Astrocyte (in vitro differentiated cells and primary cell): ENCODE results near the gene HMMR. TPM values are rescaled to one million over a fixed set of nuclear protein-coding genes. Genes with fewer than 3 reads are reported as not detected.
A peak's percentile ranks its signal among the peaks of the same experiment; 100 is the strongest.

Experiments used
- DNase-seq: peaks from one replicate; pipeline ENCODE4 v3.0.0-alpha.2; 2010; ENCODE audit warnings: low read depth
- FAIRE-seq: peaks from 2 replicates; lab custom pipeline; 2011; peaks lifted over from hg19 to GRCh38; lab: Jason Lieb, UNC
- H2AFZ ChIP-seq: 2 replicates; pipeline ENCODE4 v1.6.0; 2012; ENCODE audit warnings: low read depth, low read length, inconsistent platforms
- H3K27ac ChIP-seq: 2 replicates; pipeline ENCODE4 v1.5.1; 2011; ENCODE audit warnings: low read depth, low read length, inconsistent platforms
- H3K27me3 ChIP-seq: 2 replicates; pipeline ENCODE4 v1.6.0; 2011; ENCODE audit warnings: low read length, inconsistent platforms; ENCODE audit not compliant: insufficient read depth
- H3K36me3 ChIP-seq: 2 replicates; pipeline ENCODE4 v1.5.1; 2011; ENCODE audit warnings: low read length, inconsistent platforms; ENCODE audit not compliant: insufficient read depth
- H3K4me1 ChIP-seq: 2 replicates; pipeline ENCODE4 v1.5.1; 2011; ENCODE audit warnings: low read length, inconsistent platforms; ENCODE audit not compliant: insufficient read depth
- H3K4me2 ChIP-seq: 2 replicates; pipeline ENCODE4 v1.6.0; 2012; ENCODE audit warnings: low read length, inconsistent platforms
- H3K4me3 ChIP-seq: 2 replicates; pipeline ENCODE4 v1.5.1; 2011; ENCODE audit warnings: low read depth, mild to moderate bottlenecking, low read length, inconsistent platforms; ENCODE audit not compliant: insufficient read depth
- H3K79me2 ChIP-seq: 2 replicates; pipeline ENCODE4 v1.6.0; 2012; ENCODE audit warnings: mild to moderate bottlenecking, low read length, inconsistent platforms; ENCODE audit not compliant: insufficient read depth
- H3K9ac ChIP-seq: 2 replicates; pipeline ENCODE4 v1.6.0; 2012; ENCODE audit warnings: mild to moderate bottlenecking, low read length, inconsistent platforms
- H3K9me3 ChIP-seq: 2 replicates; pipeline ENCODE4 v1.5.1; 2012; ENCODE audit warnings: low read depth, mild to moderate bottlenecking, low read length, inconsistent platforms; ENCODE audit not compliant: insufficient read depth
- H4K20me1 ChIP-seq: 2 replicates; pipeline ENCODE4 v1.6.0; 2012; ENCODE audit warnings: low read length, inconsistent platforms; ENCODE audit not compliant: insufficient read depth
- H3K27ac Mint-ChIP-seq: one replicate; pipeline ENCODE4 v1.8.0; 2021; ENCODE audit warnings: mild to moderate bottlenecking, mixed read lengths; ENCODE audit not compliant: unreplicated experiment
- H3K27me3 Mint-ChIP-seq: one replicate; pipeline ENCODE4 v1.8.0; 2021; ENCODE audit warnings: low read depth, mixed read lengths; ENCODE audit not compliant: unreplicated experiment
- H3K36me3 Mint-ChIP-seq: one replicate; pipeline ENCODE4 v1.8.0; 2021; ENCODE audit warnings: low read depth, mixed read lengths; ENCODE audit not compliant: unreplicated experiment
- H3K4me1 Mint-ChIP-seq: one replicate; pipeline ENCODE4 v1.8.0; 2021; ENCODE audit warnings: low read depth, mixed read lengths; ENCODE audit not compliant: unreplicated experiment
- H3K4me3 Mint-ChIP-seq: one replicate; pipeline ENCODE4 v1.8.0; 2021; ENCODE audit warnings: mild to moderate bottlenecking, moderate library complexity, mixed read lengths; ENCODE audit not compliant: unreplicated experiment
- H3K9me3 Mint-ChIP-seq: one replicate; pipeline ENCODE4 v1.8.0; 2021; ENCODE audit warnings: mild to moderate bottlenecking, mixed read lengths; ENCODE audit not compliant: unreplicated experiment
- EZH2 ChIP-seq: IDR thresholded peaks from 2 replicates; pipeline ENCODE4 v1.6.1; 2012; ENCODE audit warnings: mild to moderate bottlenecking, low read length, inconsistent platforms; ENCODE audit not compliant: insufficient read depth
- total RNA-seq: library from RNA; stranded (reverse); gene quantifications from 2 replicates; pipeline ENCODE4 v1.2.1, GENCODE V29; 2021
- TF ChIP-seq, protein P1 (sequence below): IDR thresholded peaks from 2 replicates; pipeline ENCODE4 v1.5.1; 2011; ENCODE audit warnings: low read depth, mild to moderate bottlenecking, inconsistent platforms, low read length, moderate library complexity; ENCODE audit not compliant: insufficient read depth

Gene HMMR
- total RNA-seq, 1 donor from 2014 or later, result 4.0 TPM

DNA sequence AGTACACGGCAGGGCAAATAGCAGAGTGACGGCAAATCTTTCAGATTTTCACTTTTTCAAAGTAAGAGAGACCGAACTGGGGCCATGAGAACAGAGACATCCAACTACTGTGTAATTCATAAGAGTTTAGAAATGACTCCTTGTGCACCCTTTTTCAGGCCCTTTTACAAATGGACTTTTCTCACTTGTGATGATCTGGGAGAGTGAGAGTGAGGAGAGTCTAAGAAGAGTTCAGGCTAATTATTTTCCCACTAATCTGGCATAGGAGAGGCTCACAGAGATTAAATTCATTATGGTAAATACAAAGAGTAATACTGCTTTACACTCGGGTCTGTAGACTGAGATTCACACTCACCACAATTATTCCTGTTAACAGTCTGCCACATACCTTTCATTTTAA is 23.9 kb upstream of the HMMR start:
- no peak overlapping the region for H3K4me3 ChIP-seq
- H3K4me1 ChIP-seq, result peaks cover 9% of the 10 kb centered on the region
- peaks cover 13% of the 10 kb centered on the region for H3K36me3 ChIP-seq
- H3K27me3 Mint-ChIP-seq, result peaks cover 3% of the 10 kb centered on the region
- peak overlapping the region; percentile 59 for H3K9ac ChIP-seq
- H3K27ac ChIP-seq, result peak overlapping the region; percentile 51
- H3K27me3 ChIP-seq, result no peaks in the 10 kb centered on the region
- TF ChIP-seq, protein P1, sequence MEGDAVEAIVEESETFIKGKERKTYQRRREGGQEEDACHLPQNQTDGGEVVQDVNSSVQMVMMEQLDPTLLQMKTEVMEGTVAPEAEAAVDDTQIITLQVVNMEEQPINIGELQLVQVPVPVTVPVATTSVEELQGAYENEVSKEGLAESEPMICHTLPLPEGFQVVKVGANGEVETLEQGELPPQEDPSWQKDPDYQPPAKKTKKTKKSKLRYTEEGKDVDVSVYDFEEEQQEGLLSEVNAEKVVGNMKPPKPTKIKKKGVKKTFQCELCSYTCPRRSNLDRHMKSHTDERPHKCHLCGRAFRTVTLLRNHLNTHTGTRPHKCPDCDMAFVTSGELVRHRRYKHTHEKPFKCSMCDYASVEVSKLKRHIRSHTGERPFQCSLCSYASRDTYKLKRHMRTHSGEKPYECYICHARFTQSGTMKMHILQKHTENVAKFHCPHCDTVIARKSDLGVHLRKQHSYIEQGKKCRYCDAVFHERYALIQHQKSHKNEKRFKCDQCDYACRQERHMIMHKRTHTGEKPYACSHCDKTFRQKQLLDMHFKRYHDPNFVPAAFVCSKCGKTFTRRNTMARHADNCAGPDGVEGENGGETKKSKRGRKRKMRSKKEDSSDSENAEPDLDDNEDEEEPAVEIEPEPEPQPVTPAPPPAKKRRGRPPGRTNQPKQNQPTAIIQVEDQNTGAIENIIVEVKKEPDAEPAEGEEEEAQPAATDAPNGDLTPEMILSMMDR, result no peak
- no peak for TF ChIP-seq EZH2
- no peak overlapping the region for H2AFZ ChIP-seq
- H3K79me2 ChIP-seq, result peaks cover 41% of the 10 kb centered on the region
- no peak for FAIRE-seq
- no peak for DNase-seq
- H3K9me3 ChIP-seq, result no peaks in the 10 kb centered on the region
- peak overlapping the region; percentile 97 for H3K4me3 Mint-ChIP-seq
- H3K27ac Mint-ChIP-seq, result peak overlapping the region; percentile 93
- peak overlapping the region; percentile 86 for H3K4me2 ChIP-seq
- H3K4me1 Mint-ChIP-seq, result peaks cover 30% of the 10 kb centered on the region
- no peaks in the 10 kb centered on the region for H3K9me3 Mint-ChIP-seq
- peaks cover 39% of the 10 kb centered on the region for H4K20me1 ChIP-seq
- H3K36me3 Mint-ChIP-seq, result peaks cover 6% of the 10 kb centered on the region

DNA sequence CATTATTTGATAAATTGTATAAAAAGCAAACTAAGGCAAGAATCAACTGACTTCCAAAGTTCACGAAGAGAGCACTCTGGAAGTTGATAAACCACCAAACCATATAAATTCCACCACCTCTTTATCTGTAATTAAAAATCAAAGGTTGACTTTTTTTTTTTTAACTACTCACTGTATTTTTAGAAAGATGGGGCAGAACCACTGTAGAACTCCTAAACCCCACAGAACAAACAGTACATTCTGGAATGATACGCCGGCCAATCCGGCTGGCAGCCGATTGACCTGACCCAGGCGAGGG is 23.5 kb upstream of the HMMR start:
- Histone ChIP-seq H3K79me2 (peaks cover 46% of the 10 kb centered on the region), H3K4me1 (peaks cover 9% of the 10 kb centered on the region), H3K4me2 (peak overlapping the region; percentile 86), H3K4me3 (peak overlapping the region; percentile 94), H3K27me3 (no peaks in the 10 kb centered on the region), H3K27ac (peak overlapping the region; percentile 51), H2AFZ (peak overlapping the region; percentile 29), H3K36me3 (peaks cover 17% of the 10 kb centered on the region), H3K9me3 (no peaks in the 10 kb centered on the region), H4K20me1 (peaks cover 43% of the 10 kb centered on the region), H3K9ac (peak overlapping the region; percentile 59)
- DNase-seq (no peak), FAIRE-seq (no peak)
- Mint-ChIP-seq H3K9me3 (no peaks in the 10 kb centered on the region), H3K36me3 (peaks cover 6% of the 10 kb centered on the region), H3K4me3 (peak overlapping the region; percentile 97), H3K4me1 (peaks cover 30% of the 10 kb centered on the region), H3K27me3 (peaks cover 2% of the 10 kb centered on the region), H3K27ac (peak overlapping the region; percentile 93)
- no peak for TF ChIP-seq EZH2
- TF ChIP-seq, protein P1, result no peak

DNA sequence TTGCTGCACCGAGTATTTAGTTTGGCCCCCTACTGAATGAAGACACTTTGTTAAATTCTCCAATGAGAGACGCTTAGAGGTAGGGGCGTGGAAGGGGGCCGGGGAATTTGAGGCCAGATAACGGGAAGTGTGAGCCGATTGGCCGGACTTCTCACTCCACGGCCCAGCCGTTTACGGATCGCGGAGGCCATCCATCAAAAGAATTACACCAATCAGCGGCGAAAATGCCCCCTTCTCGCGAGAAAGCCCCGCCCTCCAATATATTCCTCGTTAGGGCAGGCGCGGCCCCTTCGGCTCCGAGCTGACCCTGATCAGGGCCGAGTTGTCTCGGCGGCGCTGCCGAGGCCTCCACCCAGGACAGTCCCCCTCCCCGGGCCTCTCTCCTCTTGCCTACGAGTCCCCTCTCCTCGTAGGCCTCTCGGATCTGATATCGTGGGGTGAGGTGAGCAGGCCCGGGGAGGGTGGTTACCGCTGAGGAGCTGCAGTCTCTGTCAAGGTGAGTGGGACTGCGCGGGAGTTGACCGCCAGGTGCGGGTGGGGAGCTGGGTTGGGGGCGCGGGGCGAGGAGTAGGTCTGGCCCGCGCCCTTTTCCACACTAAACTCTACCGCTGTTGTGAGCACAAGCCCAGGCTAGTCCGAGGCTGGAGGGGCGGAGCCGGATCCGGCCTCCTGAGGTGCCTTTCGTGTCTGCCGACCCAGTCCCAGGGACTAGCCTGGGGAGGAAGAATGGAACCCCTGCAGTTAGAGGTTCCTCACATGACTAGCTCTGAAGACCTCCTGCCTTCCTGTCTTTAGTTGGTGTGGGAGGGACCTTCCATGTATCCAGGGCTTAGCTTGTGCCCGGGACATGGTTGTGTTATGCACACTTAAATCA is 22.9 kb upstream of the HMMR start, which contains the start of gene CCNG1:
Gene CCNG1, plus strand, starts transcription at position 287 of the 874 bp plus-strand sequence. CDS start 1,662 bp downstream, outside the sequence.
- H3K4me3 Mint-ChIP-seq, result peak within 1 kb of the TSS; percentile 97
- peaks cover 49% of the 10 kb centered on the region for H4K20me1 ChIP-seq
- H3K27ac Mint-ChIP-seq, result peak within 1 kb of the TSS; percentile 93
- H3K36me3 ChIP-seq, result peaks cover 23% of the 10 kb centered on the region
- TF ChIP-seq, protein P1, result no peak
- TF ChIP-seq EZH2, result no peak
- H3K36me3 Mint-ChIP-seq, result peaks cover 6% of the 10 kb centered on the region
- no peaks in the 10 kb centered on the region for H3K27me3 ChIP-seq
- H3K9me3 Mint-ChIP-seq, result no peaks in the 10 kb centered on the region
- peak within 1 kb of the TSS; percentile 85 for H3K27ac ChIP-seq
- no peaks in the 10 kb centered on the region for H3K9me3 ChIP-seq
- H3K4me2 ChIP-seq, result peak within 1 kb of the TSS; percentile 86
- peak within 1 kb of the TSS; percentile 58 for H2AFZ ChIP-seq
- peak within 1 kb of the TSS; percentile 98 for H3K9ac ChIP-seq
- H3K4me1 ChIP-seq, result peaks cover 9% of the 10 kb centered on the region
- H3K79me2 ChIP-seq, result peaks cover 48% of the 10 kb centered on the region
- H3K4me1 Mint-ChIP-seq, result peaks cover 33% of the 10 kb centered on the region
- H3K4me3 ChIP-seq, result peak within 1 kb of the TSS; percentile 94
- no peaks in the 10 kb centered on the region for H3K27me3 Mint-ChIP-seq
- FAIRE-seq (peak; percentile 79), DNase-seq (peak; percentile 92)
